Fibroblast of lung (primary cell): ENCODE results near the gene NDC1.

Experiments
- CTCF ChIP-seq, 2 donors: IDR thresholded peaks in 1 of 2; conservative IDR thresholded peaks in 1 of 2; 1 replicate in 1 of 2; 2 replicates in 1 of 2; pipeline ENCODE4 v1.5.1; 2011 to 2012; ENCODE audit warnings: low read length in 2 of 2, control low read depth in 1 of 2, inconsistent platforms in 1 of 2, low read depth in 1 of 2, mild to moderate bottlenecking in 1 of 2
- EZH2 ChIP-seq: IDR thresholded peaks from 2 replicates; pipeline ENCODE4 v1.5.1; 2012; ENCODE audit warnings: low read length, control low read depth, mild to moderate bottlenecking; ENCODE audit errors: missing control alignments

GRCh38 chr1:53850082-53850673 lies 12.1 kb upstream of the NDC1 start:
- no peak for TF ChIP-seq CTCF (conservative IDR thresholded peaks at IDR 0.05 in 1 of 2, IDR thresholded peaks at IDR 0.05 in 1 of 2; ENCODE audit: low read depth in 1 of 2, low read length in 2 of 2)
- no peak for TF ChIP-seq EZH2
